ENCODE results near the gene KLHDC7A.

GRCh38 chr1:18496056-18496455 is 15.3 kb downstream of the KLHDC7A start:
- TF ChIP-seq EZH2 (IDR thresholded peaks at IDR 0.05; ENCODE audit: borderline replicate concordance) (no peak), CTCF (IDR thresholded peaks at IDR 0.05; ENCODE audit: poor library complexity) (no peak)

All from hepatocyte (in vitro differentiated cells).